MM.1S (cell line): ENCODE results near the gene SWT1.

ENCODE experiments used
- DNase-seq: peaks from one replicate; pipeline ENCODE4 v3.0.0-alpha.2; 2015
- H2AFZ ChIP-seq: fragments of 300-600 bp; sonication (generic); 2 replicates; pipeline ENCODE4 v1.6.0; 2016; ENCODE audit warnings: antibody characterized with exemption, low read length
- H3F3A ChIP-seq: fragments of 300-600 bp; sonication (generic); 2 replicates; pipeline ENCODE4 v1.6.1; 2016; ENCODE audit warnings: mild to moderate bottlenecking, antibody characterized with exemption, low read length, moderate library complexity, mixed read lengths; ENCODE audit not compliant: insufficient read depth
- H3K27ac ChIP-seq: fragments of 300-600 bp; sonication (generic); 2 replicates; pipeline ENCODE4 v1.5.1; 2016; ENCODE audit warnings: mild to moderate bottlenecking, low read length
- H3K27me3 ChIP-seq: fragments of 300-600 bp; sonication (generic); replicated peaks from 2 replicates; pipeline ENCODE4 v1.6.0; 2016; ENCODE audit warnings: low read length; ENCODE audit not compliant: insufficient read depth
- H3K36me3 ChIP-seq: fragments of 300-600 bp; sonication (generic); replicated peaks from 2 replicates; pipeline ENCODE4 v1.6.1; 2016; ENCODE audit warnings: mild to moderate bottlenecking, low read length, mixed read lengths; ENCODE audit not compliant: insufficient read depth
- H3K4me1 ChIP-seq: fragments of 300-600 bp; sonication (generic); 2 replicates; pipeline ENCODE4 v1.6.1; 2016; ENCODE audit warnings: low read length, mixed read lengths
- H3K4me2 ChIP-seq: fragments of 300-600 bp; sonication (generic); 2 replicates; pipeline ENCODE4 v1.6.0; 2016; ENCODE audit warnings: low read depth, low read length
- H3K4me3 ChIP-seq: fragments of 300-600 bp; sonication (generic); 2 replicates; pipeline ENCODE4 v1.5.1; 2016; ENCODE audit warnings: low read length, mixed read lengths
- H3K79me2 ChIP-seq: fragments of 300-600 bp; sonication (generic); 2 replicates; pipeline ENCODE4 v1.6.1; 2016; ENCODE audit warnings: mixed run types, low read length, mixed read lengths
- H3K9ac ChIP-seq: fragments of 300-600 bp; sonication (generic); 2 replicates; pipeline ENCODE4 v1.6.1; 2016; ENCODE audit warnings: low read length, mixed read lengths
- H3K9me2 ChIP-seq: fragments of 300-600 bp; sonication (generic); replicated peaks from 2 replicates; pipeline ENCODE4 v1.6.1; 2016; ENCODE audit warnings: mild to moderate bottlenecking, low read length, mixed read lengths; ENCODE audit not compliant: insufficient read depth
- H3K9me3 ChIP-seq: fragments of 300-600 bp; sonication (generic); replicated peaks from 2 replicates; pipeline ENCODE4 v1.6.1; 2016; ENCODE audit warnings: mild to moderate bottlenecking, low read length, mixed read lengths; ENCODE audit not compliant: insufficient read depth
- H4K20me1 ChIP-seq: fragments of 300-600 bp; sonication (generic); 2 replicates; pipeline ENCODE4 v1.6.1; 2016; ENCODE audit warnings: mild to moderate bottlenecking, low read length, moderate library complexity, mixed read lengths; ENCODE audit not compliant: insufficient read depth
- EZH2 ChIP-seq: fragments of 300-600 bp; sonication (generic); optimal IDR thresholded peaks from 2 replicates; pipeline ENCODE3; 2017; ENCODE audit warnings: low read depth, mild to moderate bottlenecking, antibody characterized with exemption, low read length, mixed read lengths
- EZH2phosphoT487 ChIP-seq: fragments of 300-600 bp; sonication (generic); IDR thresholded peaks from 2 replicates; pipeline ENCODE4 v1.6.1; 2018; ENCODE audit warnings: antibody characterized with exemption, low read length
- TF ChIP-seq, protein P1 (sequence below): fragments of 300-600 bp; sonication (generic); IDR thresholded peaks from 2 replicates; pipeline ENCODE4 v1.5.1; 2016; ENCODE audit warnings: antibody characterized with exemption, low read length, mixed read lengths

Gene SWT1

GRCh38 chr1:185271921-185272320 is 115.0 kb downstream of the SWT1 start:
- H3K4me1 ChIP-seq: no peaks in the 10 kb centered on the region
- H3K4me2 ChIP-seq: no peak overlapping the region
- H4K20me1 ChIP-seq: no peaks in the 10 kb centered on the region
- H3K9me3 ChIP-seq: no peaks in the 10 kb centered on the region
- no peak overlapping the region for H3K9ac ChIP-seq
- no peak overlapping the region for H2AFZ ChIP-seq
- DNase-seq: no peak
- H3K27me3 ChIP-seq: no peaks in the 10 kb centered on the region
- H3F3A ChIP-seq: no peaks in the 10 kb centered on the region
- no peaks in the 10 kb centered on the region for H3K36me3 ChIP-seq
- no peak overlapping the region for H3K27ac ChIP-seq
- no peaks in the 10 kb centered on the region for H3K9me2 ChIP-seq
- no peaks in the 10 kb centered on the region for H3K79me2 ChIP-seq
- no peak overlapping the region for H3K4me3 ChIP-seq
- TF ChIP-seq EZH2 (no peak), EZH2phosphoT487 (no peak)
- TF ChIP-seq, protein P1, sequence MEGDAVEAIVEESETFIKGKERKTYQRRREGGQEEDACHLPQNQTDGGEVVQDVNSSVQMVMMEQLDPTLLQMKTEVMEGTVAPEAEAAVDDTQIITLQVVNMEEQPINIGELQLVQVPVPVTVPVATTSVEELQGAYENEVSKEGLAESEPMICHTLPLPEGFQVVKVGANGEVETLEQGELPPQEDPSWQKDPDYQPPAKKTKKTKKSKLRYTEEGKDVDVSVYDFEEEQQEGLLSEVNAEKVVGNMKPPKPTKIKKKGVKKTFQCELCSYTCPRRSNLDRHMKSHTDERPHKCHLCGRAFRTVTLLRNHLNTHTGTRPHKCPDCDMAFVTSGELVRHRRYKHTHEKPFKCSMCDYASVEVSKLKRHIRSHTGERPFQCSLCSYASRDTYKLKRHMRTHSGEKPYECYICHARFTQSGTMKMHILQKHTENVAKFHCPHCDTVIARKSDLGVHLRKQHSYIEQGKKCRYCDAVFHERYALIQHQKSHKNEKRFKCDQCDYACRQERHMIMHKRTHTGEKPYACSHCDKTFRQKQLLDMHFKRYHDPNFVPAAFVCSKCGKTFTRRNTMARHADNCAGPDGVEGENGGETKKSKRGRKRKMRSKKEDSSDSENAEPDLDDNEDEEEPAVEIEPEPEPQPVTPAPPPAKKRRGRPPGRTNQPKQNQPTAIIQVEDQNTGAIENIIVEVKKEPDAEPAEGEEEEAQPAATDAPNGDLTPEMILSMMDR: no peak

- no peaks in the 10 kb centered on the region for H3K27me3 ChIP-seq
- H3K79me2 ChIP-seq: no peaks in the 10 kb centered on the region
- no peak overlapping the region for H3K27ac ChIP-seq
- H3K36me3 ChIP-seq: no peaks in the 10 kb centered on the region
- H3K4me2 ChIP-seq: no peak overlapping the region
- no peak overlapping the region for H3K9ac ChIP-seq
- H3K4me3 ChIP-seq: no peak overlapping the region
- TF ChIP-seq EZH2phosphoT487 (no peak), EZH2 (no peak)
- TF ChIP-seq, protein P1: no peak
- no peak for DNase-seq
- H3F3A ChIP-seq: no peaks in the 10 kb centered on the region
- peaks cover 8% of the 10 kb centered on the region; the same call in 1 of the 2 replicates for H3K4me1 ChIP-seq
- H4K20me1 ChIP-seq: no peaks in the 10 kb centered on the region
- no peak overlapping the region for H2AFZ ChIP-seq
- no peaks in the 10 kb centered on the region for H3K9me3 ChIP-seq
- no peaks in the 10 kb centered on the region for H3K9me2 ChIP-seq
Measured at GRCh38 chr1:185279571-185279970, 122.6 kb downstream of the SWT1 start.

DNA sequence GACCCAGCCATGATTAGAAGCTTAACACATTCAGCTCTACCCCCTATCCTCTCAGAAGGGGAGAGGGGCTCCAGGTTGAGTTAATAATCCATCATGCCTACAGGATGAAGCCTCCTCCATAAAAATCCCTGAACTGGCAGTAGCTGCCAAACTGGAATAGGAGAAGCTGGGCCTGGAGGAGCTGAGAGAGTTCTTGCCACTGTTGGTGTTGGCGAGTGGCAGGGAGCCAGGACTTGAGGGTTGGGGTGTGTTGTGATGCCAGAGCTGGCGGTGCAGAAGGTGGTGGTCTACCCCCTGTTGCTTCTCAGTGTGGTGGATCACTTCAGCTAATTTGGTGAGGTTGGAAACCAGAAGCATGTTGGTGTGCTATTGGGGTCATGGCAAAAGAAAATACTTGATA is 123.6 kb downstream of the SWT1 start:
- Histone ChIP-seq H3K4me3 (no peak overlapping the region), H3K4me2 (no peak overlapping the region), H3K27me3 (no peaks in the 10 kb centered on the region), H3K36me3 (no peaks in the 10 kb centered on the region), H3K79me2 (no peaks in the 10 kb centered on the region), H3K27ac (no peak overlapping the region), H2AFZ (no peak overlapping the region), H3F3A (no peaks in the 10 kb centered on the region), H3K9me2 (no peaks in the 10 kb centered on the region), H3K9me3 (no peaks in the 10 kb centered on the region), H3K9ac (no peak overlapping the region), H3K4me1 (peaks cover 8% of the 10 kb centered on the region; the same call in 1 of the 2 replicates), H4K20me1 (no peaks in the 10 kb centered on the region)
- DNase-seq: no peak
- TF ChIP-seq, protein P1: no peak
- no peak for TF ChIP-seq EZH2phosphoT487
- TF ChIP-seq EZH2: no peak
